Limb (tissue), 2 donors: ENCODE data around the gene FES.
A peak's percentile ranks its signal among the peaks of the same experiment; 100 is the strongest.

Experiments
- DNase-seq, 2 donors: peaks; one replicate each; pipeline ENCODE4 v3.0.0-alpha.2; 2016; ENCODE audit errors: extremely low spot score in 2 of 2

The FES gene

DNA sequence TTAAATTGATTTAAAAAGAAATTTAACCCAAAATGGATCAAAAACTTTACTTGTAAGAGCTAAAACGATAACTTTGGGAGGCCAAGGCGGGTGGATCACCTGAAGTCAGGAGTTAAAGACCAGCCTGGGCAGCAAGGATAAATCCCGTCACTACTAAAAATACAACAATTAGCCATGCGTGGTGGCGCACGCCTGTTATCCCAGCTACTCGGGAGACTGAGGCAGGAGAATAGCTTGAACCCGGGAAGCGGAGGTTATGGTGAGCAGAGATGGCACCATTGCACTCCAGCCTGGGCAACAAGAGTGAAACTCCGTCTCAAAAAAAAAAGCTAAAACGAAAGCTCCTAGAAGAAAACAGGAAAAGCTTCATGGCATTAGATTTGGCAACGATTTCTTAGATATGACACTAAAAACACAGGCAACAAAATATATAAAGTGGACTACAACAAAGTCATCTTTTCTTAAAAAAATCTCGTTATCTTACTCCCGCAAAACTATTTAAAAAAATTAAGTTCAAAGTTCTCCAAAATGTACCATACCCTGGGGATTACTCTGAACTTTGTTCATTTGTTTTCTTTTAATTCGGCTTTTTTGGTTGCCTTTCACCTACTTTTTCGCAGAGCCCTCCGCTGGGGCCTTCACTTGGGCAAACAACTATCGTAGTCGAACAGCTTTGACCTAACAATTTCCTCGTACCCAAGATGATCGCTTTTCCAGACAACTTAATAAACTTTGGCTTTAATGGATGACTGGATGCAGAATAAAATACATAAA is 45.1 kb downstream of the FES start:
- DNase-seq: no peak

DNA sequence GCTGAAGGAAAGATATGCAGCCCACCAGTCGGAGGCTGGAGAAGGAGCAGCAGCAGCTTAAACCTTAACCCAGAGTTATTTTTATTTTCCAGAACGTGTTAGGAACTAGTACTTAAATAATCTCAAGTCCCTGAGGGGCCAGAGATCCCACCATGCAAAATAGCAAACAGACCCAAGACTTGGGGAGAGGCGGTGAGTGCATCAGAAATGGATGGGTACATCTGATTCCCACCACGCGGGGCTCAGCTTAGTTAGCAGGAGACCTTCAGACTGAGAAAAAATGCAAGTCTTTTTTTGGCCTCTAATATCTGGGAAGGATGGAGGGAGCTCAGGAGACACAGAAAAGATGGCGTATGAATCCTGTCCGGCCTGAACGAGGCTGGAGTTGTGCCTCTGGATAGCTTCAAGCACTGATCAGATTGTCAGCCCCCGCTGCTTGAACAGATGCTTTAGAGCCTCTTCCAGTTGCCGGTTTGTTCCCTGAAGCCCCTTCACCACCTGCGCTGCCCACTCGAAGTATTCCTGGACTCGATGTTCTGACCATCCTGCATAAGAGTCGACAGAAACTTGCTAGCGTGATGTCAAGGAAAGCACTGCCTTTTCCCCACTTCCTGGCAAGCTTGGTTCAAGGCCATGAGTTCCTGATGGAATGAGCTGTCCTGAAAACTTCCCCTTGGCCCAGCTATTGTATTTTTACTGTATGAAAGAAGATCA is 46.7 kb downstream of the FES start:
- no peak for DNase-seq

DNA sequence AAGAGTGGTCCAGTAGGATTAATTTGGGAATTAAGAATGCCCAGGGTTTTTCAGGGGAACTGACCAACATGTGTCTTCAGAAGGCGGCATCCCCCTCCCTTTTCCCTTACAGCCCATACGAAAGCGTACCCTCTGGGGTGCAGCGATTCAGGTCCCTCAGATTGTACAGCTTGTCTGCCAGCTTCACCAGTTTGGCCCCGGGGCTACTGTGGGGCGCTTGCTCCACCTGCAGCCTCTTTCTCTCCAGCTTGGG is 47.2 kb downstream of the FES start:
- DNase-seq: no peak

DNA sequence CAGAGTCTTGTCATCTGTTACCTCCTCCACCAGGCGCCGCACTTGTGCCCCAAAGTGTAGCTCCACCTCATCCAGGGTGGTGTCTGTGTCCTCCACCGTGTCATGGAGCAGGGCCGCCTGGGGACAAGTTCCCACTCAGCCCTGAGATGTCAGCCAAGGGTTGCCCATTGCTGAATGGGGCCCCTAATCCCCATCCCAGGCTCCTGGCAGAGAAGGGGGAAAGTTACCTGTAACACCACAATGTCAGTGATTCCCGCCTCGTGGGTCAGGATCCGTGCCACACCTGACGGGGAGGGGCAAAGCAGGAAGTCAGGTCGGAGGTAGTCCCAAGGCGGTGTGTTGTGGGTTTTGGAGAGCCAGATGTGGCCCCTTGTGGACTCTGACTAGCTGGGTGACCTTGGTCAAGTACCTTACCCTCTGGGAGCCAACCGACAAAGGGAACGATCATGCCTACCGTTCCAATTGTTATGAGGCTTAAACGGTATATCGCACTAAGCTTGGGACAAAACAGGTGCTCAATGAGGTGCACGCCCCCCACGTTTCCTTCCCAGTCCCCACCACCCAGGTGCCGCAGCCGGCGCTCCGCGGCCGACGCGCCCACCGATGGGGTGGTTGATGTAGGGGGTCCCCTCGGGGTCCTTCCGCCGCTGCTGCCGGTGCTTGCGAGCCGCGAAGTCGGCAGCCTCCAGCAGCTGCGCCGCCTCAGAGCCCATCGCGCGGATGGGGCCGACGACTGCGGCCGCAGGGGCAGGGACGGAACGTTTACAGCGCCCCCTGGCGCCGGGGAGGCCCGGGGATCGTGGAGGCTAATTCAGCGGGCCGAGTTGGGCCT is 47.7 kb downstream of the FES start, which contains the start of gene HDDC3:
Gene HDDC3, minus strand, starts transcription at position 722 of the 832 bp plus-strand sequence. Its CDS starts 9 bp downstream, at position 713.
- peak; percentile 88 to 93 for DNase-seq

DNA sequence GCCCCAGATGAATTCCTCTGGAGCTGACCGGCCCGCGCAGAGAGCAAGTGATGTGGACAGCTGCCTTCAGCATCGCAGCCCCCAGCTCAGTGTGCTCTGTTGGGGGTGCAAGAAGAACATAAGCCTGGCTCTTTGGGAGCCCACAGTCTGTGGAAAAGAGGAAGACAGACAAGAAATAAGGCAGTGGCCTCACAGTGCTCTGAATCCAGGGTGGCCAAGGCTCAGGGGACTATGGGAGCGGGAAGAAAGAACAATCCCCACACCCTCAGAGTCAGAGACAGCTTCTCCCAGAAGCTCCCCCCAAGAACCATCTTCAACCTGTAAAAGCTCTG is 48.3 kb downstream of the FES start:
- no peak for DNase-seq

DNA sequence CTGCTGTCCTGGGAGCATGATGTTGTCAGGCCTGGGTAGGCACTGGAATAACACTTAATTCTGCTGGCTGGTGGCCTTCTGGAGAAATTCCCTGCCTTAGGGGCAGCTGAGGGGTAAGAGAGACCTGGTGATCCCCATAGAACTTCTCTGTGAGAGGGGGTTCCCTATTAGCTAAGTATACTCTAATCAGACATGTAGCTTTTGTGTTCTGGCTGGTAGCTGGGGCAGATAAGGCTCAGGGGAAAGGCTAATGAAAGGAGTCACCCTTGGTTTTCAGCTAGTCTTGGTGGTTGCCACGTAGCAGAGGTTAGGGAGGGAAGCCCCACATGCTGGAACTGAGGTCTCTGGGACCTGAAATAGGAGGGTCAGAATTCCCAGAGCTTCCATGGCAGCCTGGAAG is 49.0 kb downstream of the FES start:
- no peak for DNase-seq

DNA sequence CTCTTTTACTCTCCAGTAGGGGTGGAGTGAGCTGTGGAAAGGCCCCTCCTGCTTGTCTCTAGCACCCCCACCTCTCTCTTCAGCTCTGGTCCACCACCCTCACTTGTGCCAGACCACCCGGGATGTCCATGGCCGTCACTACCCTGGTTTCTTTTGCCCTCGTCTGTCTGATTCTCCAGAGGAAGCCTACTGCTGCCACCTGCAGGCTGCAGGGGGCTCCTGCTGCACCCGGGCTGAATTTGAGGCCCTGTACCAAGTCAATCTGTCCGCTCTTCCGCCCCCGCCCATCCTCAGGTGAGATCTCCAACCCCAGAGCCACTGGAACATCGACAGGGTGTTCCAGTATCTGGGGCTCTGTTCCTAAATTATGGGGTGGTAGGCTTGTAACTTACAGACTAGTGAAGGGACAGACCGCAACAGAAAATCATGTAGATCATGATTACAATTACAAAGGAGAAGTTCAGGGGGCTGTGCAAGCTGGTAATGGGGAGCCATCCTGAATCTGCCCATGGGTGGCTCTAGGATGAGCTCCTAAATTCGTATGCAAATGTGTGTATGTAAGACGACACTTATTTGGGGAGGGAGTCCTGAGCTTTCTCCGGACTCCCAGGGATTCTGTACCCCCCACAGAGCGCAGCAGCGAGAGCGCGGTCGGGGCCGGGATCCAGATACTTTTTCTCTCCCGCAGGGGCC is 50.1 kb downstream of the FES start:
- DNase-seq: peak; percentile 80 to 87

DNA sequence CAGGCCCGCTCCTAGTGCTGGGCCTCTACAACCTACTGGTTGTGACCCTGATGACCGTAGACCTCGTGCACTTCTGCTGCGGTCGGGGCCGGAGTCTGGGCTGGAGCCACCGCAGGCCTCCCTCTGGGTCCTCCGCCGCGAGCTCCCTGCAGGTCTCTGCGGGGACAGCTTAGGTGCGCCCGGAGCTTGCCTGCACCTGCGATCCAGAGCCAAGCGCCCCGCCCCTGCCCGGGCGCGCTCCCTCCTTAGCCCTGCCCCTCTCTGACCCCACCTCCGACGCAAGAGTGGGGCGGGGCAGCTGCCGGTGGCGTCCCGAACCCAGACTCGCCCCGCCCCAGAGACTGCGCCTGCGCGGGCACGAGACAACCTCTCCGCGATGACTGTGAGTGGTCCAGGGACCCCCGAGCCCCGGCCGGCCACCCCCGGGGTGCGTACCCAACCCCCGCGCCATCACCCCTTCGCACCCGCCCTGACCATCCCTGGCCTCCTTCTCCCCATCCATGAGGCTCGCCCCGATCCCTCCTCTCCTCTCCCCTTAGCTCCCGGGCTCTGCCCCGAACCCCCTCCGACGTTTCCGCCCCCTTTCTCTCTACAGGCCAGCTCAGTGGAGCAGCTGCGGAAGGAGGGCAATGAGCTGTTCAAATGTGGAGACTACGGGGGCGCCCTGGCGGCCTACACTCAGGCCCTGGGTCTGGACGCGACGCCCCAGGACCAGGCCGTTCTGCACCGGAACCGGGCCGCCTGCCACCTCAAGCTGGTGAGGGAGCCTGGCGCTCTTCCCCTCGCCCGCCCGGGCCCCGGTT is 50.8 kb downstream of the FES start, which contains the start of gene UNC45A:
Gene UNC45A, plus strand, starts transcription at position 337 of the 803 bp plus-strand sequence. Its CDS starts 40 bp downstream, at position 377.
- DNase-seq: peak; percentile 86 to 94

DNA sequence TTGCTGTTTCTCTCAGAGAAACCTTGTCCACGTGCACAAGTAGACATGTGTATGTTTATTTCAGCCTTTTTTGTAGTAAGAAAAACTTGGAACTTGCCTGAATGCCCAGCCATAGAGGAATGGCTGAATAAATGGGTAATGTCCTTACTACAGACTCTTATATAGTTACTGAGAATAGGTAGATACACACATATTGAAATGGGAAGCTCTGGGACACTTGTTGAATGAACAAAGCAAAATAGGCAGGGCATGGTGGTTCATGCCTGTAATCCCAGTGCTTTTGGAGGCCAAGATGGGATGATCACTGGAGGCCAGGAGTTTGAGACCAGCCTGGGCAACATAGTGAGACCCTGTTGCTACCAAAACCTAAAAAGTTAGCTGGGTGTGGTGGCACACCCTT is 52.5 kb downstream of the FES start:
- no peak for DNase-seq

DNA sequence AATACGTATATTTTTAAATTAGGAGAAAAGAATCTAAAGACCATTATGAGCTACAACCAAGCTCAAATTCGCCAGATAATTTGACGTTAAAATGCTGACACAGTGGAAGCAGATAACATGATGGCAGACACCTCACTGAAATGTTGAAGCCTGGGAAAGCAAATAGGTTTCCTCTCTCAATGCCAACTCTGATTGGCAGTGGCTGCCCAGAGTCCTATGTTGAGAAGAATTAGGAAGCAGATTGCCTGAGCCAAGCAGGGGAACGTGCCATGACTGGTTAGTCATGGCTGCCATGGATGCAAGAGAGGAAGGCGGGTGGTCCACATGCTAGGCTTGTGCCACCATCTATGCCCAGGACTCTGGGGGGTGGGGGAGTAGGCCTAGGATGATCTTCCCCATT is 54.0 kb downstream of the FES start:
- no peak for DNase-seq

DNA sequence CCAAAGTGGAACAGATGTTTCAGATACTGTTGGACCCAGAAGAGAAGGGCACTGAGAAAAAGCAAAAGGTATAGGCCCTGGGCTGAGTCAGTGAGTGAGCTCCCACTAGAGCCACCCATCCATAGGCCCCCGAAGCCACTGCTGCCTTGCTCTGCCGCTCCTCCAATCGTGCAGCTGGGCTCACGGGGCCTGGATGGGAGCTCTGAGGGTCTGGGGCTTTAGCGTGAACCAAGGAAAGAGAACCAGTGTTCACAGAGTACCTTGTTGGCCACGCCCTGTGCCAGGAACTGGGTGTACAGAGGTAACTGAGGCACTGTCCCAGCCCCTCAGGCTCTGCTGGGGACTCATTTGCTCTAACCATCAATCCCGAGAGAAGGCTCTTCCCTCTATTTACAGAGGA is 55.5 kb downstream of the FES start:
- DNase-seq: no peak

DNA sequence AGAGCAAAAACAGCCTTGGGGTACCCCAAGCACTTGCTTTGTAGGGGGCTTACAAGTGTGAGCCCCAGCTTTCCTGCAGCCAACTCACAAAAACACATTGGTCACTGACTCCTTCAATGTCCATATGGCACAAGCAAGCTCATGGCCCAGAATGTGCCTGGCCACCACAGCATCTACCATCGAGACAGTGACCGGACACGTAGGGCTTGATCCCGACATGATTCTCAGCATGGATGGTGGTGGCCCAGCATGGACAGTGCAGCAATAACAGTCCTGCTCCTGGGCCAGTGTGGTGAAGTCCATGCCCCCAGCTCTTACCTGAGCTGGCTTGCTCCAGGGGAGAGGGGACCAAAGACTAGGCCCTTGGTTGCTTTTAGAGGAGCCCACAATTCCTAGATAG is 56.7 kb downstream of the FES start:
- DNase-seq: no peak

DNA sequence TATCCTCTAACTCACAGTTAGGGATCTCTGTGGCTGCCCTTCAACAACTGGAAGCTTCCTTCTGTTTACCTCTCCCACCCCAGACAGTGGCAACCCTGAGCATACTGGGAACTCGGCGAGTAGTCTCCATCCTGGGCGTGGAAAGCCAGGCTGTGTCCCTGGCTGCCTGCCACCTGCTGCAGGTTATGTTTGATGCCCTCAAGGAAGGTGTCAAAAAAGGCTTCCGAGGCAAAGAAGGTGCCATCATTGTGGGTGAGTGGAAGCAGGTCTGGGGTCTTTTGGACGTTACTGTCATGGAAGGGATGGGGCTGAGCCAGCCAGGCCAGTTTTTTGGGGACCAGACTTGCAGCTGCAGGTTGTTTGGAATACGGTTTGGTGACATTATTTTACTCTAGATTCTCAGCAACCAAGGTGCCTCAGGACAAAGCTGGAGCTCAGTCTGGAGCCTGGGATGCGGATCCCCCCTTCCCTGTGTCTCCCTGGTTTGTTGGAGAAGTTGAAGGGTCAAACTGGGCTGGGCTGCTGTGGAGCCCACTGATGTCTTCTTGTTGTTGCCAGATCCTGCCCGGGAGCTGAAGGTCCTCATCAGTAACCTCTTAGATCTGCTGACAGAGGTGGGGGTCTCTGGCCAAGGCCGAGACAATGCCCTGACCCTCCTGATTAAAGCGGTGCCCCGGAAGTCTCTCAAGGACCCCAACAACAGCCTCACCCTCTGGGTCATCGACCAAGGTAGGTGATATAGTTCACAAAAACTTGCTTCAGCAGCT is 58.2 kb downstream of the FES start:
- DNase-seq: no peak

DNA sequence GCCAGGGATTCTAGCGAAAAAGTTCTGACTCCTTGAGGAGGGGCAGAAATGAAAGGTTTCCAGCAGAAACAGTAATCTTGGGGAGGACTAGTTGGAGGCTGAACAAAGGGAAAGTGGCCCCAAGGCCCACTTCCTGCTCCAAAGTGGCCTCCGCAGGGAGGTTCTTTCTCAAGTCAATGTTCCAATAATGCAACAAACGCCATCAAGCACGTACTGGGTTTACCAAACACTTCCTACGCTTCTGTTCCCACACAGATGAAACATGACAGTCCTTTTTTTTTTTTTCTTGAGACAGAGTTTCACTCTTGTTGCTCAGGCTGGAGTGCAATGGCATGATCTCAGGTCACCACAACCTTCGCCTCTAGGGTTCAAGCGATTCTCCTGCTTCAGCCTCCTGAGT is 60.8 kb downstream of the FES start:
- DNase-seq: no peak
